ENCODE results near the gene ECE2. TPM values are rescaled to one million over a fixed set of nuclear protein-coding genes. Genes with fewer than 3 reads are reported as not detected.
A peak's percentile ranks its signal among the peaks of the same experiment; 100 is the strongest.

The ECE2 gene
- total and polyA plus RNA-seq, 8 donors, result not detected

- Histone ChIP-seq H3K9me3 (no peaks in the 10 kb centered on the region), H3K4me3 (peak within 1 kb of the TSS; percentile 69 to 72), H3K36me3 (peaks cover 0 to 21% of the 10 kb centered on the region in 2 donors), H3K4me1 (peaks cover 0 to 27% of the 10 kb centered on the region in 2 donors), H3K27ac (peak within 1 kb of the TSS; percentile 73 to 91), H3K27me3 (no peaks in the 10 kb centered on the region)
- TF ChIP-seq CTCF (IDR thresholded peaks at IDR 0.05), result no peak
- intact Hi-C loops (cut with DNase I), result no loop called here
- DNase-seq, result peak; percentile 85 to 93 (median 87)
- ATAC-seq, result peak; percentile 85
Observed at GRCh38 chr3:184248454-184249411, 27.1 kb upstream of the ECE2 start, which contains the start of gene ALG3. ALG3 (minus strand) TSS chr3:184248962; CDS start chr3:184248940, 22 bp downstream.

GRCh38 chr3:184249412-184250166, 26.2 kb upstream of the ECE2 start, which contains the start of gene EEF1AKMT4:
EEF1AKMT4 (plus strand) TSS chr3:184249672; CDS start chr3:184249695, 23 bp downstream.
- peak; percentile 98 for ATAC-seq
- peak in 1 of 2 donors; percentile 45 for TF ChIP-seq CTCF (IDR thresholded peaks at IDR 0.05)
- H3K27ac ChIP-seq, result peak within 1 kb of the TSS; percentile 73 to 91
- peak within 1 kb of the TSS; percentile 69 to 72 for H3K4me3 ChIP-seq
- H3K27me3 ChIP-seq, result no peaks in the 10 kb centered on the region
- DNase-seq, result peak; percentile 92 to 97 (median 96)
- H3K36me3 ChIP-seq, result peaks cover 0 to 12% of the 10 kb centered on the region in 2 donors
- H3K9me3 ChIP-seq, result no peaks in the 10 kb centered on the region
- peaks cover 0 to 27% of the 10 kb centered on the region in 2 donors for H3K4me1 ChIP-seq
- intact Hi-C loops (cut with DNase I), result no loop called here

GRCh38 chr3:184250167-184250828, 25.5 kb upstream of the ECE2 start:
- H3K27ac ChIP-seq, result peak overlapping the region in 1 of 2 donors; percentile 91
- no peaks in the 10 kb centered on the region for H3K27me3 ChIP-seq
- intact Hi-C loops (cut with DNase I), result no loop called here
- H3K4me1 ChIP-seq, result peaks cover 0 to 27% of the 10 kb centered on the region in 2 donors
- no peaks in the 10 kb centered on the region for H3K9me3 ChIP-seq
- peak overlapping the region; percentile 69 to 72 for H3K4me3 ChIP-seq
- TF ChIP-seq CTCF (IDR thresholded peaks at IDR 0.05), result peak; percentile 82 to 95
- peaks cover 0 to 5% of the 10 kb centered on the region in 2 donors for H3K36me3 ChIP-seq
- peak; percentile 90 for ATAC-seq
- peak; percentile 68 to 87 (median 84) for DNase-seq

GRCh38 chr3:184255291-184256039, 20.4 kb upstream of the ECE2 start:
- peaks cover 4 to 14% of the 10 kb centered on the region in 2 donors for H3K4me1 ChIP-seq
- H3K27me3 ChIP-seq, result peaks cover 5 to 24% of the 10 kb centered on the region in 2 donors
- no peaks in the 10 kb centered on the region for H3K9me3 ChIP-seq
- no peak overlapping the region for H3K27ac ChIP-seq
- ATAC-seq (no peak), DNase-seq (no peak)
- H3K36me3 ChIP-seq, result peaks cover 0 to 15% of the 10 kb centered on the region in 2 donors
- intact Hi-C loops (cut with DNase I), result no loop called here
- TF ChIP-seq CTCF (IDR thresholded peaks at IDR 0.05), result no peak
- H3K4me3 ChIP-seq, result no peak overlapping the region

All from left lung (tissue), 10 donors.